ENCODE results near the gene LCE1C.

Gene LCE1C

DNA sequence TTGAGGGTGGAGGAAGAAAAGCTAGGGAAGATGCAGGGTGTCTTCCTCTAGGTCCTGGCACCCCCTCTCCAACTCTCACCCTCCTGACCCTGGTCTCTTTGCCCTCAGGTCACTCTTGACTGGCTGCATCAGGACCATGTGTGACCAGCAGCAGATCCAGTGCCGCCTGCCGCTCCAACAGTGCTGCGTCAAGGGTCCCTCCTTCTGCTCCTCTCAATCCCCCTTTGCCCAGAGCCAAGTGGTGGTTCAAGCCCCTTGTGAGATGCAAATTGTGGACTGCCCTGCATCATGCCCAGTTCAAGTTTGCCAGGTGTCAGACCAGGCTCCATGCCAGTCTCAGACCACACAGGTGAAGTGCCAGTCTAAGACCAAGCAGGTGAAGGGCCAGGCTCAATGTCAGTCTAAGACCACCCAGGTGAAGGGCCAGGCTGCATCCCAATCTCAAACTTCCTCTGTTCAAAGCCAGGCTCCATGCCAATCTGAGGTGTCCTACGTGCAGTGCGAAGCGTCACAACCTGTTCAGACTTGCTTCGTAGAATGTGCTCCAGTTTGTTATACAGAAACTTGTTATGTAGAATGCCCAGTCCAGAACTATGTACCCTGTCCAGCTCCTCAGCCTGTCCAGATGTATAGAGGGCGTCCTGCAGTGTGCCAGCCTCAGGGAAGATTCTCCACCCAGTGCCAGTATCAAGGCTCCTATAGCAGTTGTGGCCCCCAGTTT lies 46.8 kb downstream of the LCE1C start:
- no peak for DNase-seq

DNA sequence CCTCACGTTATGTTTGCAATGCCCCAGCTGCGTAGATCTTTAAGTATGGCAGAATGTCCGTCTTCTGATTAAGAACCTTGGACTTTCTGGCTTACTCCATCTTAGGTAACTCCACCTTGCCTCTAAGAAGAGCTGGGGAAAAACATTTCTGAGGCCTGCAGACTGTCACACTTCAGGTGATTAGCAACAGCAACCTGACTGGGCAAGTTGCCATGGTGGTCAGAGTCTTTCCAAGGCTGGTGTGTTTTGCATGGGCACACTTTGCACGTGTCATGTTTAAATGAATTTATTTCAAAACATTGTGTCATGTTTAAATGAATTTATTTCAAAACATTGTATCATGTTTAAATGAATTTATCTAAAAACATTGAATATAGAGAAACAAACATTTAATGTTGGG lies 47.8 kb downstream of the LCE1C start:
- no peak for DNase-seq

DNA sequence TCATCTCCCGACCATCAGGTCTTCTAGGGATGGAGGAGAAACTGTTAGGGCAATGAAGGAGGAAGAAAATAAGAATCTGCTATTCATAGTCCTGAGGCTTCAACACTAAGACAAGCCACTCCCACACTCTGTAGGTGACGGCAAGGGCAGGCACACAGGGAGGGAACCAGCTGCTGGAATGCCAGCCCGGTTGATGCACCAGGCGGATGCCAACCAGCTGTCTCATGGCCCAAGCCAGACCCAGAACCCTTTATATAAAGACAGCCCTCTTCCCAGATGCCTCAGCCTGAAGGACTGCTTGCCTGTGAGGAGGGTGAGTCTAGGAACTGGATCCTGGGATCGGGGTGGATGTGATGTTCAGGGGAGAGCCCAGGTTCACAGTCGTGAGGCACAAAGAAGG lies 48.7 kb downstream of the LCE1C start, which contains the start of gene KPRP:
TSS of gene KPRP (plus strand) at position 279 of the 400 bp plus-strand sequence. CDS start 1,564 bp downstream, outside the sequence.
- DNase-seq, result no peak

DNA sequence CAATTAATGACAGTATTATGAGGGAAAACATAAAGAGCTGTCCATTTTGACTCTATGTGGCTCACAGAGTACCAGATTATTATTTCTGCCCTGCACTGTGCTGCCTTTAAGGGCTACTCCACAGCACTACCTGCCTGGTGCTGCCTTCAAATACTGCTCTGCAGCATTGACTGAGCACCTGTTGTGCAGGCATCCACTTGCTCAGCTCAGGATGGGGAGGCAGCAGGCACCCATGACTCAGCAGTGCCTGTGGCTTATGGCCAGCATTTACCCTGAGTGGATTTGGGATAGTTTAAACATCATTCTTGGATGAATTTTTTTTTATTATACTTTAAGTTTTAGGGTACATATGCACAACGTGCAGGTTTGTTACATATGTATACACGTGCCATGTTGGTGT lies 49.6 kb downstream of the LCE1C start:
- no peak for DNase-seq
